ENCODE data around the gene DUSP7. TPM values are rescaled to one million over a fixed set of nuclear protein-coding genes. Genes with fewer than 3 reads are reported as not detected.

The DUSP7 gene
- total and polyA plus RNA-seq, 9 of the 15 experiments (the other 6 are each of a cell fraction or from before 2014, with no cell fraction given), result 0.45 to 15.8 (median 8.2) TPM

DNA sequence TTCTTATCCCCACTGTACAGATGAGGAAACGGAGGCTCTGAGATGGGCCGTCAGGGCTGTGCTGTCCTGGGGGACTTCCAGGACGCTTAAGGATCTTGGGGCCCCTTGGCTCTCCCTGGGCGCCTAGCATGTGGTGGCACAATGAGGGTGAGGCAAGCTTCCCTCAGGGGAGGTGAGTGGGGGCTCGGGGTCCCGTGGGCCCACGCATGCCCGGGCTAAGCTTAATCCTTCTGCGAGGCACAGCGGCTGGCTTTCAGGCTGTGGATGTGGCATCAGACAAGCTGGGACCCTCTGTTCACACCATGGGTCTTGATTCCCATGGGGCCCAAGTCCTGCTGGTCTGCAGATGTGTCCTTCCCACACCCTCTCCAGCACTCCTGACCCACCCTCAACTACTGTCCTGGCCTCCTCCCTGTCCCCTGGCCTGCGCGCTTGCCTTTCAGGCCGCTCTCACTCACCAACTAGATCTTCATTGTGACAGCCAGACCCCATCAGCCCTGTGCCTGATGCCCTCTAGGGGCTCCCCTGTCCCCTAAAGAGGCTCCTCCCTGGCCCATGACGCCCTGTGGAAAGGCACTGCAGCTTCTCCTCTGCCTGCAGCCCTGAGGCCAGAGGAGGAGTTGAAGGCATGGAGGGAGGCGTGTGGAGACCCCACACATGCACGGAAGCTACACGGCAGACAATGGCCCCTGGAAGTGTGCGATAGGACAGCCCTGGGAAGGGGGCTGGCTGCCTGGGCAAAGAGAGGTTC is 11.3 kb downstream of the DUSP7 start:
- no TSS peak for BruUV-seq (replicated peaks)
- Histone ChIP-seq H3K4me3 (no peak overlapping the region), H4K20me1 (replicated peaks; ENCODE audit: control insufficient read depth, insufficient read depth, low read length) (no peaks in the 10 kb centered on the region), H3K9me1 (ENCODE audit: control insufficient read depth, insufficient read depth, low read length) (no peaks in the 10 kb centered on the region), H2AFZ (ENCODE audit: low read depth, low read length) (no peak overlapping the region), H3K4me2 (ENCODE audit: insufficient read depth, low read length) (no peak overlapping the region), H3K27ac (ENCODE audit: extremely low read depth, low read depth, low read length) (no peak overlapping the region), H3K9me3 (replicated peaks; ENCODE audit: control insufficient read depth, insufficient read depth, low read depth, low read length) (no peaks in the 10 kb centered on the region), H3K36me3 (ENCODE audit: control insufficient read depth, insufficient read depth, low read length) (peaks cover 11% of the 10 kb centered on the region; the same call in 1 of the 3 replicates), H3K9ac (ENCODE audit: insufficient read depth in 1 of 2, low read depth in 2 of 2, low read length in 2 of 2) (peak overlapping the region in 1 of 2 experiments; percentile 71; a peak in 2 of 4 replicates), H3K79me2 (ENCODE audit: control insufficient read depth, insufficient read depth, low read length) (no peaks in the 10 kb centered on the region), H3K4me1 (replicated peaks in 1 of 2; ENCODE audit: control insufficient read depth in 2 of 2, insufficient read depth in 2 of 2, low read length in 2 of 2) (peaks cover 3 to 34% of the 10 kb centered on the region in 2 experiments; a peak in 4 of 5 replicates), H3K27me3 (ENCODE audit: control insufficient read depth in 2 of 2, insufficient read depth in 2 of 2, low read length in 2 of 2) (peaks cover 0 to 17% of the 10 kb centered on the region in 2 experiments; a peak in 2 of 5 replicates)
- ChIA-PET POLR2A (interaction anchor here (0.6 to 1.0 kb wide), 2 partner anchors 9 to 77 kb away, joined by 3 read pairs; no protein-coding TSS in a partner anchor), CTCF (ENCODE audit: low intra/inter-chr PET ratio) (no interaction called here)
- DNase-seq (ENCODE audit: extremely low read depth in 1 of 4, low spot score in 3 of 4), result peak in 1 of 4 experiments; percentile 28
- peak; percentile 45 for ATAC-seq
- in situ Hi-C loops (cut with MboI), result loop anchor here (5.0 kb wide), 1 partner anchor 33 kb away; no protein-coding TSS in a partner anchor
- WGBS (ENCODE audit: insufficient coverage, low coverage, missing lambda C conversion rate), result 63% methylated on average over 16 of the region's 18 CpGs
- no peak for FAIRE-seq
- TF ChIP-seq, protein P1, sequence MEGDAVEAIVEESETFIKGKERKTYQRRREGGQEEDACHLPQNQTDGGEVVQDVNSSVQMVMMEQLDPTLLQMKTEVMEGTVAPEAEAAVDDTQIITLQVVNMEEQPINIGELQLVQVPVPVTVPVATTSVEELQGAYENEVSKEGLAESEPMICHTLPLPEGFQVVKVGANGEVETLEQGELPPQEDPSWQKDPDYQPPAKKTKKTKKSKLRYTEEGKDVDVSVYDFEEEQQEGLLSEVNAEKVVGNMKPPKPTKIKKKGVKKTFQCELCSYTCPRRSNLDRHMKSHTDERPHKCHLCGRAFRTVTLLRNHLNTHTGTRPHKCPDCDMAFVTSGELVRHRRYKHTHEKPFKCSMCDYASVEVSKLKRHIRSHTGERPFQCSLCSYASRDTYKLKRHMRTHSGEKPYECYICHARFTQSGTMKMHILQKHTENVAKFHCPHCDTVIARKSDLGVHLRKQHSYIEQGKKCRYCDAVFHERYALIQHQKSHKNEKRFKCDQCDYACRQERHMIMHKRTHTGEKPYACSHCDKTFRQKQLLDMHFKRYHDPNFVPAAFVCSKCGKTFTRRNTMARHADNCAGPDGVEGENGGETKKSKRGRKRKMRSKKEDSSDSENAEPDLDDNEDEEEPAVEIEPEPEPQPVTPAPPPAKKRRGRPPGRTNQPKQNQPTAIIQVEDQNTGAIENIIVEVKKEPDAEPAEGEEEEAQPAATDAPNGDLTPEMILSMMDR (IDR thresholded peaks at IDR 0.05 in 2 of 3, conservative IDR thresholded peaks at IDR 0.05 in 1 of 3; ENCODE audit: insufficient read depth in 2 of 3, low read depth in 1 of 3, low read length in 3 of 3), result peak in 1 of 3 experiments; percentile 16; a peak in 1 of 6 replicates
- no peak for TF ChIP-seq SMAD4 (CRISPR knock-in tag; conservative IDR thresholded peaks at IDR 0.05)
- no peak for TF ChIP-seq SRSF9 (IDR thresholded peaks at IDR 0.05; ENCODE audit: borderline replicate concordance, low read depth, low read length)
- no peak for TF ChIP-seq GABPB1 (CRISPR knock-in tag; IDR thresholded peaks at IDR 0.05)
- intact Hi-C loops (cut with micrococcal nuclease), result no loop called here
